ENCODE results near the gene FSTL4. TPM values are rescaled to one million over a fixed set of nuclear protein-coding genes. Genes with fewer than 3 reads are reported as not detected.

Gene FSTL4
- total and polyA plus RNA-seq, 5 experiments from 2014 or later, result 1.5 to 1.6 TPM; not detected in 3

DNA sequence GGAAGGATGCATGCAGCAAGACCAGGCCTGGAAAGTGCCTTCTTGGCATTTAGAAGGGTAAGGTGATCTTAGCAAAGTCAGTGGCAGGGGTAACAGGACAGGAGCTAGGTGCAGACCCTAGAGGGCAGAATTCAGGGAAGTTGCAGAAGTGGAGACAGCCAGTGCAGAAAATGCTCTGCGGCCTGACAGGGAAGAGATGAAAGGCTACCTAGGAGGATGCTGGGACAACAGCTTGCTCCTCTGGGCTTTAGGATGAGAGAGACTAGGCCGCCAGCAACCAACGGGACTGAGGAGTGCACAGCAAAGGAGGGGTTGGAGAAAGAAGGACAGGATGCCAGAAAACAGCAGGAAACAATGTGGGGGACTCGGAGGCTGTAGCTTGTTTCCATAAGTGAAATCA is 219.9 kb downstream of the FSTL4 start:
- peaks cover 0 to 4% (median 0%) of the 10 kb centered on the region in 9 donors for H3K9me3 Mint-ChIP-seq
- no peak overlapping the region for H3K27ac Mint-ChIP-seq
- ATAC-seq (no peak), DNase-seq (peak in 1 of 10 donors; percentile 8)
- peaks cover 0 to 24% (median 3%) of the 10 kb centered on the region in 5 donors for H3K27me3 Mint-ChIP-seq
- H3K36me3 Mint-ChIP-seq, result no peaks in the 10 kb centered on the region
- POLR2A ChIA-PET, result no interaction called here
- no peak overlapping the region for H3K4me3 Mint-ChIP-seq
- peaks cover 9 to 13% (median 13%) of the 10 kb centered on the region in 4 donors for H3K4me1 Mint-ChIP-seq

DNA sequence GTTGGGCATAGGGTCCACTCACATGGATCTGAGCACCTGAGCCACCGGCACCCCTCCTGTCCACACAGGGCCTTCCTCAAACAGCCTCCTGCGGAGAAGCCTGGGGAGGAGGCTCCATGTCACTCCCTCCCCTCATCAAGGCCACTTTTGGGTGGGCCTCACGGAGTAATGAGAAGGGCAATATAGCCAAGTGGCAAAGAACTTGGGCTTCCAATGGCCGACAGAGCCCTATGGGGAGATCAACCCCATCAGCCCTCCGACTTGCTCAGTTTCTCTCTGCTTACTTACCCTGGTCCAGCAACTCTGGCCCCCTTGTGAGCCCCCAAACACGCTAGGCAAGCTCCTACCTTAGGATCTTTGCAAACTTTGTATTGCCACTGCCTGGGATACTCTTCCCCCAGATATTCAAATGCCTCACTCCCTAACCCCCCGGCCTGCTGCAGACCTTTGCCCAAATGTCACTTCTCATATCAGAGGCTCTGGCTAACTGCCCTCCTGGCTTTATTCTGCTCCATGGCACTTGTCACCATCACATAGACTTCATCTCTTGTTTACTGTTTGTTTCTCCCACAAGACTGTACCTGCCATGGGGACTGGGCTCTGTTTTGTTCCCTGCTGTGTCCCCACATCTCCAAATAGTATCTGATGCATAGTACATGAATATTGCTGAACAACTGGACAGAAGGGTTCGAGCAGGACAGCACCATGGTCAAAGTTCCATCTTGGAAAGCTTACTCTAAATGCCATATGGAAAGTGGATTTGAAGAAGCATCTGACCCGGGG is 220.8 kb downstream of the FSTL4 start:
- H3K27ac Mint-ChIP-seq, result no peak overlapping the region
- ATAC-seq, result no peak
- no peak overlapping the region for H3K4me3 Mint-ChIP-seq
- peaks cover 0 to 4% (median 0%) of the 10 kb centered on the region in 9 donors for H3K9me3 Mint-ChIP-seq
- peaks cover 4 to 7% (median 4%) of the 10 kb centered on the region in 4 donors for H3K4me1 Mint-ChIP-seq
- no peak for DNase-seq
- H3K36me3 Mint-ChIP-seq, result no peaks in the 10 kb centered on the region
- POLR2A ChIA-PET, result no interaction called here
- peaks cover under 1 to 24% (median 3%) of the 10 kb centered on the region in 5 donors for H3K27me3 Mint-ChIP-seq

DNA sequence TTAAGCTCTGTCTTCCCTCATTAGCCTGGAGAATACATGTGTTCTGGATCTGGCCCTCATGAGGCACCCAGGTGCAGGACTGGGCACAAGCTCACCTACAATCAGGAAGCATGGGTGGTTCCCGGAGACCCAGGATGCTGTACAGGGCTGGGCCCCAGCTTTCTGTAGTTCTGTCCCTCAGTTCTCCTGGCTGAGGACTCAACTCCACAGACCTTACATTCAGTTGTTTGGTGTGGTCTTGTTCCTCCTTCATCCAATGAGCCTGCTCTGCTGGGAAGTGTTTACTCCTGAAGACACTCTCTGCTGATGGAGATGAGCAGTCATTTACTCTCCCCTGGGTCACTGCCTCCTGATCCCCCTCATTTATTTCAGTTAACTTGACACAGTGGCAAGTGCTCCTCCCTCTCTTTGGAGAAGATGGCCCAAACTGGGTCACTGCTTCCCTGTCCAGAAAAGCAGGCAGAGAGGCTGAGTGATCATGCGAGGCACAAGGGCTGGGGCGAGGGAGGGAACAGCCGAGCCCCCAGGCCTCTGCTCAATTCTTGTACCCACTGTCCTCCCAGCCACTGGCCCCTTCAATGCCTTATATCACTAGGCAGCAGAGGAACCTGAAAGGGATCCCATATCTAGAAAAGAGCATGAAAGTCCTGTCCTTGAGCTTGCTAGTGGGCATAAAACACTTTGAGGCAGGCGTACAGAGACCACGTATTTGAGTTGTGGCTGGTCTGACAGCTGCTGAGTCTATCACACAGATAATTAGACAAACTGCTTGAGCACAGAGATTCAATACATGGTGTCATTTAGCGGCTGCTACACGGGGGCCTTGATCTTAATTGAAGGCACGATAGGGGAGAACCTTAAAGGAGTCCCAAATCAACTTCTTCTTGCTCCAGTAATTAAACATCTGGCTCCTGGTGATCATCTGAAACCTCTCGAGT is 221.7 kb downstream of the FSTL4 start:
- POLR2A ChIA-PET, result no interaction called here
- Mint-ChIP-seq H3K4me1 (peaks cover 0 to 2% (median 0%) of the 10 kb centered on the region in 4 donors), H3K27me3 (peaks cover 2 to 24% (median 3%) of the 10 kb centered on the region in 5 donors), H3K9me3 (peaks cover 0 to 4% (median 0%) of the 10 kb centered on the region in 9 donors), H3K36me3 (no peaks in the 10 kb centered on the region), H3K27ac (no peak overlapping the region), H3K4me3 (no peak overlapping the region)
- no peak for ATAC-seq
- DNase-seq, result peak in 1 of 10 donors; percentile 6

DNA sequence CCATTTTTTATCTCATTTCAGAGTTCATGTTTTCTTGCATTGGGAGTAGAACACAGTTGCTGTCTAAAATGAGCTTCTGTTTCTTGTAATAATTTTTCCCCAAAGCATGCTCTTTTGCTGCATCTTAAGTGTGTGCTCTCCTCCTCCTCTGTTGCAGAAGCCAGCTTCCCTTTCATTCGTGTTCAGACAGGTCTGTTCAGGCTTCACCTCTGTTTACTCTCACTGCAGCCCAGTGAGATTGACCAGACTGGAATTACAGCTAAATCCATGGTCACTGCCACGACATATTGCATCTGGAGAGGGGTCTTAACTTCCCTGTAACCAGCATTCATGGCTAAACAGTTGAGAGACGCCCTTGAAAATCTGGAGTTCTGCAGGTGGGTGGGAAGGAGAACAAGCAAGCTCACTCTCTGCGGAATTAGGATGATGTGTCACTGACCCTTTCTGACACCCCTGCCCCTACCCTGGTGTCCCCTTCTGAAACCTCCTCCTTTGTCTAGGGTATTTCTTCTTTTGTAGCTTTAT is 223.2 kb downstream of the FSTL4 start:
- DNase-seq (peak in 1 of 10 donors; percentile 4), ATAC-seq (no peak)
- no peaks in the 10 kb centered on the region for H3K9me3 Mint-ChIP-seq
- no peaks in the 10 kb centered on the region for H3K36me3 Mint-ChIP-seq
- peaks cover 2 to 24% (median 4%) of the 10 kb centered on the region in 5 donors for H3K27me3 Mint-ChIP-seq
- H3K4me1 Mint-ChIP-seq, result no peaks in the 10 kb centered on the region
- H3K4me3 Mint-ChIP-seq, result no peak overlapping the region
- POLR2A ChIA-PET, result no interaction called here
- no peak overlapping the region for H3K27ac Mint-ChIP-seq

DNA sequence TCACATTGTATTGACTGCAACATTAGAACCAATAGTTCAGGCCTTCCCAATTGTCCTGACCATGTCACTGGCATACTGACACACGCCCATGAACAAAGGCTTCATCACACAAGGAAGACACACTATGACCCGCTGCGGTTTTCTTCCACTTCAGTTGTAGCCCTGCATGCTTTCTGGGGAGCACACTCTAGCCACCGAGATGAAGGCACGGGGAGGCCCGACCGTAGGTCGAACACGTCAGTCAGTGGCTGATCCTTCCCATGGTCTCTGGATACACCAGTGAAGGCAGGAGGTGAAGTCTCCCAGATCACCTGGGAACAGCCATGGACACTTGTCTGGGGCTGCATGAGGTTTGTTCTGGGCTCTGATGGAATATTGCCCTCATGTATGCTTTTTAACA is 224.7 kb downstream of the FSTL4 start:
- H3K27ac Mint-ChIP-seq, result peak overlapping the region in 1 of 10 donors; percentile 32
- H3K36me3 Mint-ChIP-seq, result no peaks in the 10 kb centered on the region
- ATAC-seq (no peak), DNase-seq (peak in 1 of 10 donors; percentile 3)
- H3K9me3 Mint-ChIP-seq, result no peaks in the 10 kb centered on the region
- POLR2A ChIA-PET, result no interaction called here
- H3K27me3 Mint-ChIP-seq, result peaks cover 2 to 24% (median 4%) of the 10 kb centered on the region in 5 donors
- no peak overlapping the region for H3K4me3 Mint-ChIP-seq
- no peaks in the 10 kb centered on the region for H3K4me1 Mint-ChIP-seq

DNA sequence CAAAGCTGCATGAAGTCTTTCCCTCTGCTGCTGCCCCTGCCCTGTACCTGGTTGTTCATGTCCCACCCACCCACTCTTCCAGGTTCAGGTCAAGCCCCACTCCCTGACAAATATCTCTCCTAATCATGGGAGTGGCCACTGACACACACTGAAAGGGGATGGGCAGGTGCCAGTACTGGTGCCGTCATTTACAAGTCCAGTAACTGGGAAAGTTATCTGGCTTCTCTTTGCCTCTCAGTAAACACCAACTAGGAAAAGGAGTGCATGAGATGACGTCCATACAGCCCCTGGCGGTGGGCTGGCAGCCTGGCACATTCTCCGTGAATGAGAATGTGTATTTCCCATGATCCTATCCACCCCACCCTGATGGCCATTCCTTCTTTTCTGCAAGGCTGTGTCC is 225.2 kb downstream of the FSTL4 start:
- no peak overlapping the region for H3K4me3 Mint-ChIP-seq
- ATAC-seq (no peak), DNase-seq (peak in 1 of 10 donors; percentile 7)
- peaks cover 2 to 24% (median 4%) of the 10 kb centered on the region in 5 donors for H3K27me3 Mint-ChIP-seq
- no peaks in the 10 kb centered on the region for H3K9me3 Mint-ChIP-seq
- H3K4me1 Mint-ChIP-seq, result no peaks in the 10 kb centered on the region
- H3K27ac Mint-ChIP-seq, result no peak overlapping the region
- POLR2A ChIA-PET, result no interaction called here
- H3K36me3 Mint-ChIP-seq, result no peaks in the 10 kb centered on the region

DNA sequence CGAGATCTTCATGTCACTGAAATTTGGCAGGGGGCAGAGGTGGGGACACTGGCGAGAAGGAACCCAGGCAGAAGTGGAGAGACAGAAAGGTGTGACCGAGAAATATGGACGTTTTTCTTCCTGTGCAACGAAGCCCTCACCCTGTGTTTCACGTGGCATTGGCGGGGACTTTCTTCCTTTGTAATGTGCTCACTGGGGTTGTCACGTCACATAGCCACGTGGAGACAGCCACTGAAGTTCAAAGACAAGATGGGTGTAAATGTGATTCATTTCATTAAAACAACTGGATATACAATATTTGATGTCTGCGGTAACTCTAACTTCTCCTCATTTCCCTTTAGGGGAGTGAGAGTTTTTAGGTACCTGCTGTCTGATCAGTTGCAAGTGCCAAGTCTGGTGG is 225.7 kb downstream of the FSTL4 start:
- POLR2A ChIA-PET, result no interaction called here
- Mint-ChIP-seq H3K36me3 (no peaks in the 10 kb centered on the region), H3K4me3 (no peak overlapping the region), H3K9me3 (no peaks in the 10 kb centered on the region), H3K27ac (no peak overlapping the region), H3K27me3 (peaks cover 2 to 24% (median 4%) of the 10 kb centered on the region in 5 donors), H3K4me1 (no peaks in the 10 kb centered on the region)
- DNase-seq, result peak in 1 of 10 donors; percentile 8
- peak in 1 of 2 donors; percentile 22 for ATAC-seq

DNA sequence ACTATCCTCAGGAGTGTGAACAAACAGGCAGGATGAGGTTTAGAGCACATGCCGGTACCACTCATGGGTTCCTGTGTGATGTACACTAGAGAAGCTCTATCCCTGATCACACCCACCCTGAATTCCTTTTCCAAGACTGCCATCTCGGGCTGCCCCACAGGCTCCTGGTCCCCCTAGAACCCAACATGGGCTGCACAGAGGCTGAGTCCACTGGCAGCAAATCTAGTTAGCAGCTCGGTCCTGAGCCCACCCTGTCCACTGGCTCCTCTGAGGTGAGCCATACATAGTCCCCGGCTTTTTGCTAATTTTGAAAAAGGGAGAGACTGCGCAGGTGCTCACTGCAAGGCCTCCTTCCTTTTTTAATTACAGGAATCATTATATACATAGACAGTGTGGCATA is 227.0 kb downstream of the FSTL4 start:
- H3K36me3 Mint-ChIP-seq, result no peaks in the 10 kb centered on the region
- DNase-seq, result no peak
- H3K9me3 Mint-ChIP-seq, result no peaks in the 10 kb centered on the region
- POLR2A ChIA-PET, result no interaction called here
- no peak overlapping the region for H3K4me3 Mint-ChIP-seq
- ATAC-seq, result no peak
- peaks cover 2 to 18% (median 4%) of the 10 kb centered on the region in 5 donors for H3K27me3 Mint-ChIP-seq
- no peaks in the 10 kb centered on the region for H3K4me1 Mint-ChIP-seq
- H3K27ac Mint-ChIP-seq, result no peak overlapping the region

DNA sequence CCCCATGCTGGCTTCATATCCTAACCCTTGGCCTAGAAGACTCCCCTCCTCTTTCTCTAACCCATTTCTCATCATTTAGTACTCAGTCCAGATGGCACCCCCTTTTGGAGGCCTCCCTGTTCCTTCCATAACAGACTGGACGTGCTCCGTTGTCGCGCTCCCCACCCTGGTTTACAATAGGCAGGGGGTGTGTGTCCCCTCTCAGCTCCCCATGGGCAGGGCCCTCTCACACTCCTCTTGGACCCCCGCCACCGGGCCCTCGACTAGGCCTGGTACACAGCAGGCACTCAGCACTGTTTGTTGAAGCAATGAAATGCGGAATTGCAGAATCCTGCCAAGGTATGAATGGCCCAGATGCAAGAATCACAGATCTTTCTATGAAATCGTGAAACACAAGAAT is 227.4 kb downstream of the FSTL4 start:
- Mint-ChIP-seq H3K9me3 (no peaks in the 10 kb centered on the region), H3K36me3 (no peaks in the 10 kb centered on the region), H3K27me3 (peaks cover 2 to 15% (median 4%) of the 10 kb centered on the region in 5 donors), H3K27ac (peak overlapping the region in 1 of 10 donors; percentile 16), H3K4me3 (no peak overlapping the region), H3K4me1 (no peaks in the 10 kb centered on the region)
- POLR2A ChIA-PET, result no interaction called here
- no peak for ATAC-seq
- no peak for DNase-seq

DNA sequence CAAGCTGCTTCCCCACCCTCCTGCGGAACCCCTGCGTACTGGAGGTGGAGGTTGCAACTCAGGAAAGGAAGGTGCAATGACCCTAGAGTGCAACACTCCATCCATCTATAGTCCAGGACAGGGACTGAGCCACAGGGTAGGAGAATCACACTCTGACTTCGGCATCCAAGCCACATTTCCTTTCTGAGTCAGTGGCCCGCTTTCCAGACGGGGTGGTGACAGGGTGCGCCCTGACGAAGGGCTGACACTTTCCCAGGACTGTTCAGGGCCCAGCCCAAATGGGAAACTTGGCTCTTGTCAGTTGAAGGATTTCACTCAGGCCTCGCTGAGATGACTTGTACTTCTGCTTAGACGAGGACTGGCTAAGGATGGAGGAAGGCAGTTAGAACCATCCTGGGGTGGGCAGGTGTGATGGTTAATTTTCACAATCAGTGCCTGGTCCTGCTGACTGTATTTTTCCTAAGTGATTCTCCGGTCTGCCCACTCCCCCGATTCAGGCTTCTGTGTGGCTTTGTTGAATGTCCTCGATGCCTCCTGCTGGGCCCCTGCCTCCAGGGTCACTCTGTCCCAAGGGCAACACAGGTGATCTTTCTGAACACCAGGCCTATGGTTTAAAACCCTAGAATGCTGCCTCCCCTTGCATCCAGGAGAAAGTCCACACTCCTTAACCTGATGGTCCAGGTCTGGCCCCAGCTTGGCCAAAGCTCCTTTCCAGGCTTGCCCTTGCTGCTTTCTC is 228.1 kb downstream of the FSTL4 start:
- Mint-ChIP-seq H3K4me1 (no peaks in the 10 kb centered on the region), H3K27ac (no peak overlapping the region), H3K27me3 (peaks cover 0 to 12% (median 6%) of the 10 kb centered on the region in 5 donors), H3K9me3 (no peaks in the 10 kb centered on the region), H3K4me3 (no peak overlapping the region), H3K36me3 (no peaks in the 10 kb centered on the region)
- ATAC-seq (no peak), DNase-seq (no peak)
- POLR2A ChIA-PET, result no interaction called here

DNA sequence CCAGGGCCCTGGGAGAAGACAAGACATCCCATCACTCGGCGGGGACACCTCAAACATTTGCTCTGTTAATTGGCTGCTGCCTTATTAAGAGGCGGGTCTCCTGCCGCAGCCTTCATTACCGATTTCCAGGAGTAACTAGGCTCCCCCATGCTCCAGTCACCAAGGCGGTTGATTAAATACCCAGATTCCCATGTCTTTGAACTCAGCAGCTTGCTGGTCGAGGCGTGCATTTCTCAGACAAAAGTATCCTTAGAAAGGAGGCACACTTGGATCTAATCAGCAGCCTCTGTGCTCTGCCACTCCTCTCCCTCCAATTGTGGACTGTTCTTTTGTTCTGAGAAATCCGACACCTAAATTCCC is 228.8 kb downstream of the FSTL4 start:
- H3K27ac Mint-ChIP-seq, result no peak overlapping the region
- peaks cover 0 to 2% (median 0%) of the 10 kb centered on the region in 9 donors for H3K9me3 Mint-ChIP-seq
- DNase-seq (no peak), ATAC-seq (no peak)
- POLR2A ChIA-PET, result no interaction called here
- no peaks in the 10 kb centered on the region for H3K36me3 Mint-ChIP-seq
- no peaks in the 10 kb centered on the region for H3K4me1 Mint-ChIP-seq
- no peak overlapping the region for H3K4me3 Mint-ChIP-seq
- H3K27me3 Mint-ChIP-seq, result peaks cover 0 to 12% (median 3%) of the 10 kb centered on the region in 5 donors
